K562 (cell line): ENCODE data around the gene PPARD. TPM values are rescaled to one million over a fixed set of nuclear protein-coding genes. Genes with fewer than 3 reads are reported as not detected.

ENCODE experiments used
- CTBP1 ChIP-seq: fragments of 450-650 bp; IDR thresholded peaks from 2 replicates; pipeline ENCODE4 v1.6.1; 2016; ENCODE audit warnings: borderline replicate concordance
- CTCF ChIP-seq, 3 experiments: IDR thresholded peaks in 2 of 3; conservative IDR thresholded peaks in 1 of 3; 2 replicates each; pipeline ENCODE4 v1.5.1; 2011 to 2012; ENCODE audit warnings: low read length in 3 of 3, mild to moderate bottlenecking in 3 of 3, control low read depth in 2 of 3, improper control_type of control experiment in 1 of 3, inconsistent platforms in 1 of 3, low read depth in 1 of 3, mixed read lengths in 1 of 3, moderate library complexity in 1 of 3; ENCODE audit not compliant: insufficient read depth in 2 of 3
- FOSL1 ChIP-seq: fragments of 200-800 bp; sonication (Bioruptor generic); conservative IDR thresholded peaks from 2 replicates; pipeline ENCODE4 v1.6.1; 2016; ENCODE audit warnings: missing genetic modification characterization, missing compliant biosample characterization
- FOXK2 ChIP-seq, 2 experiments: fragments of 450-650 bp; IDR thresholded peaks in 1 of 2; conservative IDR thresholded peaks in 1 of 2; 2 replicates each; pipeline ENCODE4 v1.6.1; 2016; ENCODE audit warnings: low read depth in 2 of 2, mild to moderate bottlenecking in 1 of 2
- JUND ChIP-seq, 2 experiments: IDR thresholded peaks; 2 replicates in 1 of 2; 3 replicates in 1 of 2; pipeline ENCODE4 v1.6.1; 2011; ENCODE audit warnings: borderline replicate concordance in 2 of 2, low read depth in 2 of 2, low read length in 2 of 2, improper control_type of control experiment in 1 of 2, missing biosample characterization in 1 of 2, missing genetic modification characterization in 1 of 2, missing genetic modification reagents in 1 of 2
- MAFG ChIP-seq: fragments of 450-650 bp; conservative IDR thresholded peaks from 2 replicates; pipeline ENCODE4 v1.6.1; 2016; ENCODE audit warnings: missing genetic modification characterization, missing compliant biosample characterization
- MAX ChIP-seq: sonication (generic); formaldehyde crosslinking; IDR thresholded peaks from 2 replicates; pipeline ENCODE4 v1.9.0; 2022; ENCODE audit warnings: mild to moderate bottlenecking, missing genetic modification reagents
- MITF ChIP-seq: IDR thresholded peaks from 2 replicates; pipeline ENCODE4 v1.6.1; 2014; ENCODE audit warnings: antibody characterized with exemption
- RBM17 ChIP-seq: fragments of 200-400 bp; formaldehyde crosslinking; IDR thresholded peaks from 2 replicates; pipeline ENCODE4 v1.6.1; 2017; ENCODE audit warnings: low read depth, mild to moderate bottlenecking, low read length, borderline replicate concordance
- REST ChIP-seq, 2 experiments: fragments of 450-650 bp; formaldehyde crosslinking in 1 of 2; IDR thresholded peaks; 2 replicates each; pipeline versions ENCODE4 v1.4.0 to v1.6.1; 2014 to 2020; ENCODE audit warnings: mild to moderate bottlenecking in 2 of 2, borderline replicate concordance in 1 of 2, low read depth in 1 of 2
- RFX1 ChIP-seq: fragments of 450-650 bp; IDR thresholded peaks from 2 replicates; pipeline ENCODE4 v1.6.1; 2016; ENCODE audit warnings: mild to moderate bottlenecking, moderate library complexity
- SOX6 ChIP-seq: fragments of 450-650 bp; IDR thresholded peaks from 2 replicates; pipeline ENCODE4 v1.6.1; 2014; ENCODE audit warnings: mild to moderate bottlenecking
- SP2 ChIP-seq: IDR thresholded peaks from 2 replicates; pipeline ENCODE4 v1.6.1; 2011; ENCODE audit warnings: mild to moderate bottlenecking, low read depth, low read length, moderate library complexity; ENCODE audit not compliant: poor library complexity, severe bottlenecking; ENCODE audit errors: extremely low read depth
- TCFL5 ChIP-seq: fragments of 250-450 bp; sonication (Bioruptor Pico); conservative IDR thresholded peaks from 2 replicates; pipeline ENCODE4 v1.6.1; 2021; ENCODE audit warnings: mild to moderate bottlenecking, moderate library complexity, matching md5 sums
- polyA plus RNA-seq, 8 experiments: library from polyadenylated mRNA; depleted of rRNA in 4 of 8; stranded (reverse) in 5 of 8; unstranded in 3 of 8; fragments of >200 nt; fragmentation: Nextera tagmentation in 2 of 8; fragmentation: Illumina TruSeq in 1 of 8; extraction: Ambion mirVana in 2 of 8; extraction: Trizol in 1 of 8; gene quantifications; 2 replicates each; pipeline versions ENCODE4 v1.2.1 to v1.2.3, GENCODE V29; 2011 to 2014; ENCODE audit warnings: inconsistent platforms in 1 of 8, missing spikeins in 1 of 8
- total RNA-seq, 7 experiments: library from RNA; depleted of rRNA in 6 of 7; stranded (reverse); fragments of >200 nt in 6 of 7; fragmentation: Illumina TruSeq in 2 of 7; extraction: Trizol in 2 of 7; gene quantifications; 2 replicates each; pipeline versions ENCODE4 v1.2.1 to v1.2.3, GENCODE V29; 2011 to 2021; ENCODE audit warnings: low replicate concordance in 1 of 7

PPARD gene
- total and polyA plus RNA-seq, 9 of the 15 experiments (the other 6 are each of a cell fraction or from before 2014, with no cell fraction given), result 0.14 to 13.2 (median 3.8) TPM

DNA sequence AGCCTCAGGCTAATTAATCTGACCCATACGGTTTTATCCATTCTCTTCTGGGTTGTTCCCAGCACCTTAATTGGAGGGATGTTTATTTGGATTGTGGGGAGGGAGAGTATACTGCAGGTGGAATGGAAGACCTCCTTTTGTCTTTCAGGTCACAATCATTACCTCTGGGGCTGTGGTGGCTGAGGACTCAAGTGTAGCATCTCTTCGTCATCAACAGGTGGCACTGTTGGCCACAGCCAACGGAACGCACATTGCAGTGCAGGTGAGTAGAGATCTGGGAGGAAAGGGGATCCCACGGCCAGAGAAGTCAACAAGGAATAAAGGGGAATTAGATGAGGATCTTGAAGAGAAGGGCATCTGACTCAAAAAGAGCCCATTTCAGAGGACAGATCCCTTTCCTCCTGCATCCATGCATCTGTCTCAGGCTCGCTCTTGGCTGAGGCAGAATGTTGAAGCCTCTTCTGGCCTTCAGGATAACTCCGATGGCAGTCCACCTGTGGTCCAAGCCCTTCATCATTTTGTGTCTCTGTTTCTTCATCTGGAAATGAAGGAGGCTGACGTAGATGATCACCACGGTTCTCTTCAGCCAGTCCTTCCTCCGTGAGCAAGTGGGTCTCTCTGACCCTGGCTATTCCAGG lies 47.9 kb upstream of the PPARD start (continued):
- peak; percentile 57; the same call in 1 of the 2 replicates for TF ChIP-seq REST (IDR thresholded peaks at IDR 0.05; ENCODE audit: borderline replicate concordance)
- TF ChIP-seq REST (CRISPR knock-in tag; IDR thresholded peaks at IDR 0.05; ENCODE audit: low read depth), result no peak
- TF ChIP-seq RBM17, result no peak
- no peak for TF ChIP-seq SP2
- TF ChIP-seq MITF, result no peak
- no peak for TF ChIP-seq TCFL5 (CRISPR knock-in tag)
- no peak; the same call in 1 of the 2 replicates for TF ChIP-seq SOX6
- TF ChIP-seq CTBP1, result peak; percentile 64
- TF ChIP-seq JUND (IDR thresholded peaks at IDR 0.05; ENCODE audit: borderline replicate concordance, low read depth, low read length), result peak; percentile 48; the same call in 1 of the 2 replicates
- TF ChIP-seq JUND (tag; IDR thresholded peaks at IDR 0.05; ENCODE audit: borderline replicate concordance, low read depth, low read length), result no peak; the same call in 2 of the 3 replicates
- peak; percentile 57 for TF ChIP-seq MAX (CRISPR knock-in tag)
- no peak for TF ChIP-seq MAFG (tag)
- no peak for TF ChIP-seq FOSL1 (tag)
- TF ChIP-seq CTCF (IDR thresholded peaks at IDR 0.05 in 2 of 3, conservative IDR thresholded peaks at IDR 0.05 in 1 of 3; ENCODE audit: insufficient read depth in 2 of 3, low read depth in 1 of 3, low read length in 3 of 3), result peak; percentile 88 to 96 (median 91)
- 0 out of 4 replicates have a peak, but pooled peaks of 1 of the 2 experiments have one; percentile 27 for TF ChIP-seq FOXK2 (conservative IDR thresholded peaks at IDR 0.05 in 1 of 2, IDR thresholded peaks at IDR 0.05 in 1 of 2; ENCODE audit: low read depth in 2 of 2)
- TF ChIP-seq RFX1, result no peak
